ENCODE data around the gene SYNGAP1. TPM values are rescaled to one million over a fixed set of nuclear protein-coding genes. Genes with fewer than 3 reads are reported as not detected.
A peak's percentile ranks its signal among the peaks of the same experiment; 100 is the strongest.

The SYNGAP1 gene
- total and polyA plus RNA-seq, 9 of the 15 experiments (the other 6 are each of a cell fraction or from before 2014, with no cell fraction given), result 0.01 to 22.8 (median 3.2) TPM

GRCh38 chr6:33418690-33419291 lies 1.1 kb upstream of the SYNGAP1 start (continued):
- TF ChIP-seq, protein P1, sequence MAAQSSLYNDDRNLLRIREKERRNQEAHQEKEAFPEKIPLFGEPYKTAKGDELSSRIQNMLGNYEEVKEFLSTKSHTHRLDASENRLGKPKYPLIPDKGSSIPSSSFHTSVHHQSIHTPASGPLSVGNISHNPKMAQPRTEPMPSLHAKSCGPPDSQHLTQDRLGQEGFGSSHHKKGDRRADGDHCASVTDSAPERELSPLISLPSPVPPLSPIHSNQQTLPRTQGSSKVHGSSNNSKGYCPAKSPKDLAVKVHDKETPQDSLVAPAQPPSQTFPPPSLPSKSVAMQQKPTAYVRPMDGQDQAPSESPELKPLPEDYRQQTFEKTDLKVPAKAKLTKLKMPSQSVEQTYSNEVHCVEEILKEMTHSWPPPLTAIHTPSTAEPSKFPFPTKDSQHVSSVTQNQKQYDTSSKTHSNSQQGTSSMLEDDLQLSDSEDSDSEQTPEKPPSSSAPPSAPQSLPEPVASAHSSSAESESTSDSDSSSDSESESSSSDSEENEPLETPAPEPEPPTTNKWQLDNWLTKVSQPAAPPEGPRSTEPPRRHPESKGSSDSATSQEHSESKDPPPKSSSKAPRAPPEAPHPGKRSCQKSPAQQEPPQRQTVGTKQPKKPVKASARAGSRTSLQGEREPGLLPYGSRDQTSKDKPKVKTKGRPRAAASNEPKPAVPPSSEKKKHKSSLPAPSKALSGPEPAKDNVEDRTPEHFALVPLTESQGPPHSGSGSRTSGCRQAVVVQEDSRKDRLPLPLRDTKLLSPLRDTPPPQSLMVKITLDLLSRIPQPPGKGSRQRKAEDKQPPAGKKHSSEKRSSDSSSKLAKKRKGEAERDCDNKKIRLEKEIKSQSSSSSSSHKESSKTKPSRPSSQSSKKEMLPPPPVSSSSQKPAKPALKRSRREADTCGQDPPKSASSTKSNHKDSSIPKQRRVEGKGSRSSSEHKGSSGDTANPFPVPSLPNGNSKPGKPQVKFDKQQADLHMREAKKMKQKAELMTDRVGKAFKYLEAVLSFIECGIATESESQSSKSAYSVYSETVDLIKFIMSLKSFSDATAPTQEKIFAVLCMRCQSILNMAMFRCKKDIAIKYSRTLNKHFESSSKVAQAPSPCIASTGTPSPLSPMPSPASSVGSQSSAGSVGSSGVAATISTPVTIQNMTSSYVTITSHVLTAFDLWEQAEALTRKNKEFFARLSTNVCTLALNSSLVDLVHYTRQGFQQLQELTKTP (IDR thresholded peaks at IDR 0.05; ENCODE audit: low read depth in 1 of 2, partially characterized antibody in 2 of 2), result no peak
- TF ChIP-seq ARID1B (IDR thresholded peaks at IDR 0.05) (0 out of 2 replicates have a peak, but pooled peaks have one; percentile 3), FOXA3 (CRISPR knock-in tag; conservative IDR thresholded peaks at IDR 0.05 in 1 of 2, IDR thresholded peaks at IDR 0.05 in 1 of 2) (peak in 1 of 2 experiments; percentile 14; a peak in 1 of 4 replicates), CHCHD3 (CRISPR knock-in tag; IDR thresholded peaks at IDR 0.05) (no peak), CBX3 (IDR thresholded peaks at IDR 0.05; ENCODE audit: borderline replicate concordance in 1 of 2, low read length in 2 of 2) (peak in 1 of 2 experiments; percentile 1; a peak in 1 of 3 replicates), U2AF2 (optimal IDR thresholded peaks at IDR 0.05; ENCODE audit: low read depth, low read length) (no peak), ZNF445 (CRISPR knock-in tag; IDR thresholded peaks at IDR 0.05; ENCODE audit: low read depth) (0 out of 2 replicates have a peak, but pooled peaks have one; percentile 15), ZNF263 (CRISPR knock-in tag; IDR thresholded peaks at IDR 0.05; ENCODE audit: borderline replicate concordance) (no peak), PRPF4 (IDR thresholded peaks at IDR 0.05; ENCODE audit: insufficient read depth, low read depth, low read length, poor library complexity, severe bottlenecking) (no peak), TARDBP (IDR thresholded peaks at IDR 0.05) (no peak), FOXK1 (CRISPR knock-in tag; IDR thresholded peaks at IDR 0.05; ENCODE audit: borderline replicate concordance) (peak; percentile 71; the same call in 1 of the 2 replicates), HMG20B (CRISPR knock-in tag; IDR thresholded peaks at IDR 0.05) (no peak; the same call in 1 of the 2 replicates), CREM (IDR thresholded peaks at IDR 0.05; ENCODE audit: low read depth) (peak; percentile 86), TEAD2 (tag; IDR thresholded peaks at IDR 0.05) (no peak), TAF7 (tag; IDR thresholded peaks at IDR 0.05) (0 out of 2 replicates have a peak, but pooled peaks have one; percentile 14), CREB1 (IDR thresholded peaks at IDR 0.05) (no peak; the same call in 1 of the 2 replicates), CREB1 (CRISPR knock-in tag; IDR thresholded peaks at IDR 0.05) (peak; percentile 26; the same call in 1 of the 2 replicates), PRMT5 (CRISPR knock-in tag; IDR thresholded peaks at IDR 0.05) (no peak), BRCA1 (IDR thresholded peaks at IDR 0.05) (no peak), BRCA1 (CRISPR knock-in tag; IDR thresholded peaks at IDR 0.05) (peak; percentile 93; the same call in 1 of the 2 replicates), CREB3 (tag; conservative IDR thresholded peaks at IDR 0.05; ENCODE audit: low read depth) (0 out of 2 replicates have a peak, but pooled peaks have one; percentile 66), KLF6 (CRISPR knock-in tag; IDR thresholded peaks at IDR 0.05; ENCODE audit: borderline replicate concordance) (peak; percentile 77; the same call in 1 of the 2 replicates), C11orf30 (IDR thresholded peaks at IDR 0.05; ENCODE audit: low read depth) (no peak), ZNF347 (CRISPR knock-in tag; IDR thresholded peaks at IDR 0.05; ENCODE audit: low read depth) (0 out of 2 replicates have a peak, but pooled peaks have one; percentile 80), ILK (tag; IDR thresholded peaks at IDR 0.05; ENCODE audit: borderline replicate concordance, low read depth) (no peak)
